ENCODE data around the gene FGF18. TPM values are rescaled to one million over a fixed set of nuclear protein-coding genes. Genes with fewer than 3 reads are reported as not detected.

The FGF18 gene
- total RNA-seq, 8 experiments from 2014 or later, result 0.22 to 6.7 (median 0.60) TPM

Other genes with a start within 250 kb of the FGF18 start
- not detected for gene TLX3, start 110.4 kb upstream of the FGF18 start, total RNA-seq
- 1,000 to 10,000 TPM; 1,095 to 3,241 (median 1,712) TPM for gene NPM1, start 31.8 kb upstream of the FGF18 start, total RNA-seq